Kidney (tissue), 14 donors: Measurements from ENCODE around the gene COX8A. TPM values are rescaled to one million over a fixed set of nuclear protein-coding genes. Genes with fewer than 3 reads are reported as not detected.

Experiments used
- DNase-seq, 5 donors: peaks; one replicate each; pipeline ENCODE4 v3.0.0-alpha.2; 2013 to 2020
- FAIRE-seq: peaks from 2 replicates; lab custom pipeline; 2012; peaks lifted over from hg19 to GRCh38; lab: Jason Lieb, UNC
- H3K27ac ChIP-seq, 2 donors: one replicate each; pipeline ENCODE4 v1.7.0; 2013; ENCODE audit warnings: low read depth in 2 of 2, low read length in 2 of 2, inconsistent platforms in 1 of 2
- H3K27me3 ChIP-seq: one replicate; pipeline ENCODE4 v1.7.1; 2013; ENCODE audit warnings: low read length, inconsistent platforms; ENCODE audit not compliant: control insufficient read depth, insufficient read depth
- H3K36me3 ChIP-seq, 3 donors: one replicate each; pipeline versions ENCODE4 v1.7.0 to v1.7.1; 2013; ENCODE audit warnings: low read length in 3 of 3, control low read depth in 1 of 3, inconsistent platforms in 1 of 3; ENCODE audit not compliant: insufficient read depth in 3 of 3, control insufficient read depth in 2 of 3
- H3K4me1 ChIP-seq, 3 donors: one replicate each; pipeline versions ENCODE4 v1.7.0 to v1.7.1; 2013; ENCODE audit warnings: low read length in 3 of 3, inconsistent platforms in 1 of 3, low read depth in 1 of 3; ENCODE audit not compliant: control insufficient read depth in 2 of 3, insufficient read depth in 2 of 3
- H3K4me3 ChIP-seq, 3 donors: one replicate each; pipeline versions ENCODE4 v1.7.0 to v1.8.1; 2013; ENCODE audit warnings: low read length in 3 of 3, control low read depth in 1 of 3, inconsistent platforms in 1 of 3
- H3K9ac ChIP-seq, 3 donors: one replicate each; pipeline versions ENCODE4 v1.7.0 to v1.7.1; 2013; ENCODE audit warnings: low read length in 3 of 3, control low read depth in 1 of 3, inconsistent platforms in 1 of 3
- H3K9me3 ChIP-seq, 3 donors: one replicate each; pipeline versions ENCODE4 v1.7.0 to v1.7.1; 2013; ENCODE audit warnings: low read length in 3 of 3, control low read depth in 1 of 3, inconsistent platforms in 1 of 3; ENCODE audit not compliant: control insufficient read depth in 2 of 3, insufficient read depth in 1 of 3
- CTCF ChIP-seq: IDR thresholded peaks from 3 replicates; pipeline ENCODE4 v1.5.1; 2012; ENCODE audit warnings: mild to moderate bottlenecking, moderate library complexity, borderline replicate concordance; ENCODE audit not compliant: insufficient read depth; ENCODE audit errors: extremely low read depth
- intact Hi-C: fragments of 100-400 bp; cut with DNase I; formaldehyde crosslinking; loops from one replicate; pipeline ENCODE4 v1.11.1; 2022
- polyA plus RNA-seq: library from polyadenylated mRNA; stranded (reverse); fragments of 350-450 nt; fragmentation: Illumina TruSeq; extraction: RNeasy Lipid Tissue Mini Kit (QIAGEN cat#74804); gene quantifications from one replicate; pipeline ENCODE4 v1.2.3, GENCODE V29; 2014; ENCODE audit warnings: low read depth, low replicate concordance; ENCODE audit not compliant: insufficient read depth
- total RNA-seq: library from RNA; stranded (reverse); fragmentation: NEBNext Ultra II Directional; extraction: Animal tissue kit (Norgen Biotek cat#: 25700); gene quantifications from one replicate; pipeline ENCODE4 v1.2.1, GENCODE V29; 2021
- donor health status: control.
- donor health status: control.
- donor health status: control.
- donor health status: control.
- donor health status: control.
- donor health status: DM: yes; HTN: yes; CAD: no.
- donor health status: Normal renal cell carcinoma (clear cell type).

Gene COX8A
- total and polyA plus RNA-seq, 2 donors from 2014 or later, result 320 to 2,092 TPM

GRCh38 chr11:63931045-63931444 is 43.4 kb upstream of the COX8A start:
- no peak overlapping the region for H3K27ac ChIP-seq
- H3K9me3 ChIP-seq, result no peaks in the 10 kb centered on the region
- no peak for TF ChIP-seq CTCF
- H3K27me3 ChIP-seq, result no peaks in the 10 kb centered on the region
- H3K4me1 ChIP-seq, result no peaks in the 10 kb centered on the region
- no peak for DNase-seq
- H3K4me3 ChIP-seq, result no peak overlapping the region
- H3K36me3 ChIP-seq, result no peaks in the 10 kb centered on the region
- no peak for FAIRE-seq
- no peak overlapping the region for H3K9ac ChIP-seq
- intact Hi-C loops, result no loop called here

- intact Hi-C loops, result no loop called here
- no peak overlapping the region for H3K9ac ChIP-seq
- no peaks in the 10 kb centered on the region for H3K27me3 ChIP-seq
- H3K27ac ChIP-seq, result no peak overlapping the region
- FAIRE-seq (no peak), DNase-seq (no peak)
- H3K9me3 ChIP-seq, result no peaks in the 10 kb centered on the region
- H3K4me1 ChIP-seq, result no peaks in the 10 kb centered on the region
- H3K36me3 ChIP-seq, result no peaks in the 10 kb centered on the region
- no peak for TF ChIP-seq CTCF
- H3K4me3 ChIP-seq, result no peak overlapping the region
Observed at GRCh38 chr11:63931876-63932275, 42.5 kb upstream of the COX8A start.

GRCh38 chr11:63933459-63933858 is 41.0 kb upstream of the COX8A start:
- no peak overlapping the region for H3K9ac ChIP-seq
- H3K4me3 ChIP-seq, result no peak overlapping the region
- H3K4me1 ChIP-seq, result peaks cover 0 to 4% (median 3%) of the 10 kb centered on the region in 3 donors
- no peak for TF ChIP-seq CTCF
- no peaks in the 10 kb centered on the region for H3K36me3 ChIP-seq
- H3K9me3 ChIP-seq, result no peaks in the 10 kb centered on the region
- DNase-seq (no peak), FAIRE-seq (no peak)
- no peak overlapping the region for H3K27ac ChIP-seq
- H3K27me3 ChIP-seq, result no peaks in the 10 kb centered on the region
- intact Hi-C loops, result no loop called here

- peaks cover 0 to 13% (median 4%) of the 10 kb centered on the region in 3 donors for H3K4me1 ChIP-seq
- peak in 4 of 5 donors; percentile 77 to 87 (median 82) for DNase-seq
- intact Hi-C loops, result no loop called here
- peak overlapping the region; percentile 47 to 72 for H3K27ac ChIP-seq
- no peaks in the 10 kb centered on the region for H3K9me3 ChIP-seq
- no peaks in the 10 kb centered on the region for H3K36me3 ChIP-seq
- no peaks in the 10 kb centered on the region for H3K27me3 ChIP-seq
- FAIRE-seq, result no peak
- peak overlapping the region; percentile 26 to 76 (median 68) for H3K4me3 ChIP-seq
- no peak for TF ChIP-seq CTCF
- H3K9ac ChIP-seq, result peak overlapping the region in 2 of 3 donors; percentile 33 to 56
Observed at GRCh38 chr11:63937713-63938478, 36.5 kb upstream of the COX8A start.
